MM.1S (cell line): ENCODE results near the gene KCNC4.

Experiments
- DNase-seq: peaks from one replicate; pipeline ENCODE4 v3.0.0-alpha.2; 2015
- H2AFZ ChIP-seq: fragments of 300-600 bp; sonication (generic); 2 replicates; pipeline ENCODE4 v1.6.0; 2016; ENCODE audit warnings: antibody characterized with exemption, low read length
- H3F3A ChIP-seq: fragments of 300-600 bp; sonication (generic); 2 replicates; pipeline ENCODE4 v1.6.1; 2016; ENCODE audit warnings: mild to moderate bottlenecking, antibody characterized with exemption, low read length, moderate library complexity, mixed read lengths; ENCODE audit not compliant: insufficient read depth
- H3K27ac ChIP-seq: fragments of 300-600 bp; sonication (generic); 2 replicates; pipeline ENCODE4 v1.5.1; 2016; ENCODE audit warnings: mild to moderate bottlenecking, low read length
- H3K27me3 ChIP-seq: fragments of 300-600 bp; sonication (generic); replicated peaks from 2 replicates; pipeline ENCODE4 v1.6.0; 2016; ENCODE audit warnings: low read length; ENCODE audit not compliant: insufficient read depth
- H3K36me3 ChIP-seq: fragments of 300-600 bp; sonication (generic); replicated peaks from 2 replicates; pipeline ENCODE4 v1.6.1; 2016; ENCODE audit warnings: mild to moderate bottlenecking, low read length, mixed read lengths; ENCODE audit not compliant: insufficient read depth
- H3K4me1 ChIP-seq: fragments of 300-600 bp; sonication (generic); 2 replicates; pipeline ENCODE4 v1.6.1; 2016; ENCODE audit warnings: low read length, mixed read lengths
- H3K4me2 ChIP-seq: fragments of 300-600 bp; sonication (generic); 2 replicates; pipeline ENCODE4 v1.6.0; 2016; ENCODE audit warnings: low read depth, low read length
- H3K4me3 ChIP-seq: fragments of 300-600 bp; sonication (generic); 2 replicates; pipeline ENCODE4 v1.5.1; 2016; ENCODE audit warnings: low read length, mixed read lengths
- H3K79me2 ChIP-seq: fragments of 300-600 bp; sonication (generic); 2 replicates; pipeline ENCODE4 v1.6.1; 2016; ENCODE audit warnings: mixed run types, low read length, mixed read lengths
- H3K9ac ChIP-seq: fragments of 300-600 bp; sonication (generic); 2 replicates; pipeline ENCODE4 v1.6.1; 2016; ENCODE audit warnings: low read length, mixed read lengths
- H3K9me2 ChIP-seq: fragments of 300-600 bp; sonication (generic); replicated peaks from 2 replicates; pipeline ENCODE4 v1.6.1; 2016; ENCODE audit warnings: mild to moderate bottlenecking, low read length, mixed read lengths; ENCODE audit not compliant: insufficient read depth
- H3K9me3 ChIP-seq: fragments of 300-600 bp; sonication (generic); replicated peaks from 2 replicates; pipeline ENCODE4 v1.6.1; 2016; ENCODE audit warnings: mild to moderate bottlenecking, low read length, mixed read lengths; ENCODE audit not compliant: insufficient read depth
- H4K20me1 ChIP-seq: fragments of 300-600 bp; sonication (generic); 2 replicates; pipeline ENCODE4 v1.6.1; 2016; ENCODE audit warnings: mild to moderate bottlenecking, low read length, moderate library complexity, mixed read lengths; ENCODE audit not compliant: insufficient read depth
- EZH2 ChIP-seq: fragments of 300-600 bp; sonication (generic); optimal IDR thresholded peaks from 2 replicates; pipeline ENCODE3; 2017; ENCODE audit warnings: low read depth, mild to moderate bottlenecking, antibody characterized with exemption, low read length, mixed read lengths
- EZH2phosphoT487 ChIP-seq: fragments of 300-600 bp; sonication (generic); IDR thresholded peaks from 2 replicates; pipeline ENCODE4 v1.6.1; 2018; ENCODE audit warnings: antibody characterized with exemption, low read length
- TF ChIP-seq, protein P1 (sequence below): fragments of 300-600 bp; sonication (generic); IDR thresholded peaks from 2 replicates; pipeline ENCODE4 v1.5.1; 2016; ENCODE audit warnings: antibody characterized with exemption, low read length, mixed read lengths

The KCNC4 gene

DNA sequence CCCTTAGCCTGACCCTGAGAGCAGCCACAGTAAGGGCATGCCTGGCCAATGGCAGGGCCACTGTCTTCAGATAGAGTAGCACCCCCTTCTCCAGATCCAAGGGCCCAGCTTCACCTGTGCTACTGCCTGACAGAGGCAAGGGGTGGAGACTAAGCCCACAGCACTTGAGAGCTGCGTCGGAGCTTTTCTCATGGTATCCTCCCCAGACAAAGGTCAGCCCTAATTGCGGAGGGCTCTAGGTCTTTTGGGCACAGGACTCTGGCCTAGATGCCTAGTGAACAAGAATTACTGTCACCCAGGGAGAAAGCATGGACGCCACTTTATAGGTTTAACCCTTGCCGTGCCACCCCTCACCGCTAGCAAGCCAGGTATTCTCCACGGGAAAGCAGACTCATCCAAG is 15.1 kb downstream of the KCNC4 start:
- Histone ChIP-seq H3F3A (no peaks in the 10 kb centered on the region), H3K27ac (no peak overlapping the region), H3K4me3 (no peak overlapping the region), H2AFZ (no peak overlapping the region), H3K4me1 (no peaks in the 10 kb centered on the region), H4K20me1 (no peaks in the 10 kb centered on the region), H3K27me3 (no peaks in the 10 kb centered on the region), H3K9me3 (no peaks in the 10 kb centered on the region), H3K36me3 (no peaks in the 10 kb centered on the region), H3K9ac (no peak overlapping the region), H3K9me2 (no peaks in the 10 kb centered on the region), H3K79me2 (no peaks in the 10 kb centered on the region), H3K4me2 (no peak overlapping the region)
- TF ChIP-seq EZH2 (no peak), EZH2phosphoT487 (no peak)
- TF ChIP-seq, protein P1, sequence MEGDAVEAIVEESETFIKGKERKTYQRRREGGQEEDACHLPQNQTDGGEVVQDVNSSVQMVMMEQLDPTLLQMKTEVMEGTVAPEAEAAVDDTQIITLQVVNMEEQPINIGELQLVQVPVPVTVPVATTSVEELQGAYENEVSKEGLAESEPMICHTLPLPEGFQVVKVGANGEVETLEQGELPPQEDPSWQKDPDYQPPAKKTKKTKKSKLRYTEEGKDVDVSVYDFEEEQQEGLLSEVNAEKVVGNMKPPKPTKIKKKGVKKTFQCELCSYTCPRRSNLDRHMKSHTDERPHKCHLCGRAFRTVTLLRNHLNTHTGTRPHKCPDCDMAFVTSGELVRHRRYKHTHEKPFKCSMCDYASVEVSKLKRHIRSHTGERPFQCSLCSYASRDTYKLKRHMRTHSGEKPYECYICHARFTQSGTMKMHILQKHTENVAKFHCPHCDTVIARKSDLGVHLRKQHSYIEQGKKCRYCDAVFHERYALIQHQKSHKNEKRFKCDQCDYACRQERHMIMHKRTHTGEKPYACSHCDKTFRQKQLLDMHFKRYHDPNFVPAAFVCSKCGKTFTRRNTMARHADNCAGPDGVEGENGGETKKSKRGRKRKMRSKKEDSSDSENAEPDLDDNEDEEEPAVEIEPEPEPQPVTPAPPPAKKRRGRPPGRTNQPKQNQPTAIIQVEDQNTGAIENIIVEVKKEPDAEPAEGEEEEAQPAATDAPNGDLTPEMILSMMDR = no peak
- DNase-seq = no peak

DNA sequence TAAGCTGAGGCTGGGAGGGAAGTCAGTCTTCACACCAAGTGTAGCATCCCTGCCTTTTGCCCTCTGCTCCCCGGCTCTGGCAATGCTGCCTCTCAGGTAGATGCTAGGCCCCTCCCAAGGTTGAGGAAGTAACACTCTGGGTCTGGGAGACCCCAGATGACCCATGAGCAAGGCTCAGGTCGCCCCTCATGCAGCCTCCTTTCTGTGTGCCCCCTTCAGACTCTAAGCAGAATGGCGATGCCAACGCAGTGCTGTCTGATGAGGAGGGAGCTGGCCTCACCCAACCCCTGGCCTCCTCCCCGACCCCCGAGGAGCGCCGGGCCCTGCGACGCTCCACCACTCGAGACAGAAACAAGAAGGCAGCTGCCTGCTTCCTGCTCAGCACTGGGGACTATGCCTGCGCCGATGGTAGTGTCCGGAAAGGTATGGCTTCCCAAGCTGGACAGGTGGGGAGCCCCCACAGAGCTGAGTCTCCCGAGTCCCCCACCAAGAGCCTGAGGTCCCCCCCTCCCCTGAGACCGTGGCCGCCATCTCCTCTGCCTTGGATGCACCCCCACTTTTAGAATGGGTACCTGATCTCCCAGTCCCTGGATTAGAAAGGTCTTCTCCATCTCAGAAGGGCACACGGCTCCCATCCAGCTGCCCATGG is 15.8 kb downstream of the KCNC4 start:
- no peaks in the 10 kb centered on the region for H3K4me1 ChIP-seq
- H3K9me3 ChIP-seq = no peaks in the 10 kb centered on the region
- no peak overlapping the region for H3K4me3 ChIP-seq
- no peaks in the 10 kb centered on the region for H3K27me3 ChIP-seq
- TF ChIP-seq, protein P1 = no peak
- TF ChIP-seq EZH2phosphoT487 = no peak
- TF ChIP-seq EZH2 = no peak
- no peak overlapping the region for H3K4me2 ChIP-seq
- H4K20me1 ChIP-seq = no peaks in the 10 kb centered on the region
- H3F3A ChIP-seq = no peaks in the 10 kb centered on the region
- no peaks in the 10 kb centered on the region for H3K9me2 ChIP-seq
- DNase-seq = no peak
- no peak overlapping the region for H3K27ac ChIP-seq
- H3K9ac ChIP-seq = no peak overlapping the region
- no peaks in the 10 kb centered on the region for H3K79me2 ChIP-seq
- no peaks in the 10 kb centered on the region for H3K36me3 ChIP-seq
- H2AFZ ChIP-seq = no peak overlapping the region

DNA sequence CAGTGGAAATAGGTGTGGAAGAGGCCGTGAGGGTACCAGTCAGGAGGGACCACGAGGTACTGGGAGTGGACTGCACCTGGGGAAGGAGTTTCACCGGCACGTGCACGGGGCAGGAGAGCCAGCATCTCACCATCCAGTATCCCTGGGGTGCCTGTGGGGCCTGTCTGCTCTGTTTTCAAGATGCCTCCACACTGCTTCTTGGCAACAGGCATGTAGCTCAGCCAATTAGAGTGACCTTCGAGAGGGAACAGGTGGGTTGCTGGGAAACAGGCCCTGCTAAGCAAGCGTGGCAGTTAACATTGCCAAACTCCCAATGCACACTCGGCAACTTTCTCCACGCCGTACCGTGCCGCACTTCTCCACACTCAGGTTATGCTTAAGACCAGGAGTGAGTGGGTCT is 17.7 kb downstream of the KCNC4 start:
- H3K4me3 ChIP-seq = no peak overlapping the region
- TF ChIP-seq EZH2phosphoT487 = no peak
- H3F3A ChIP-seq = no peaks in the 10 kb centered on the region
- H4K20me1 ChIP-seq = no peaks in the 10 kb centered on the region
- no peaks in the 10 kb centered on the region for H3K79me2 ChIP-seq
- no peak for DNase-seq
- no peaks in the 10 kb centered on the region for H3K9me2 ChIP-seq
- H3K36me3 ChIP-seq = no peaks in the 10 kb centered on the region
- H3K27me3 ChIP-seq = no peaks in the 10 kb centered on the region
- H3K4me1 ChIP-seq = no peaks in the 10 kb centered on the region
- H3K9me3 ChIP-seq = no peaks in the 10 kb centered on the region
- no peak overlapping the region for H2AFZ ChIP-seq
- H3K9ac ChIP-seq = no peak overlapping the region
- no peak overlapping the region for H3K4me2 ChIP-seq
- H3K27ac ChIP-seq = no peak overlapping the region

DNA sequence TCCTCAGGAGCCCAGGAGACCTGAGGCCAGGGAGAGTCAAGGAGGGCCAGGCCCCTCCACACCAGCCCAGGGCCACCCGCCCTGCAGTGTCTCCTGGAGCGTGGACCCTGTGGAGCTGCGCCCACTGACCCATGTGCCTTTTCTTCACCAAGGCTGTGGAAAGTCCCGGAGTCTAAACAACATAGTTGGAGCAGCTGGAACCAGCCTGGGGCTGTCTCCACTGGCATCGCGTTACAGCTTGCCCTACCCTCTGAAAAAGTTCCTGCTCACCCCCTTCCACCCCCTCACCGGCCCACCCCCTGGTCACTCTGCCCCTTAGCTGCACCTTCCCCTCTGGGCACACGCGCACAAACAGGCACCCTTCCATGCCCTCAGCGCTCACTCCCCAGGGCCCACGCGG is 18.3 kb downstream of the KCNC4 start:
- Histone ChIP-seq H3K9me3 (no peaks in the 10 kb centered on the region), H3K4me2 (no peak overlapping the region), H3K4me3 (no peak overlapping the region), H3K27me3 (no peaks in the 10 kb centered on the region), H3K9ac (no peak overlapping the region), H3K79me2 (no peaks in the 10 kb centered on the region), H3K36me3 (no peaks in the 10 kb centered on the region), H3K4me1 (no peaks in the 10 kb centered on the region), H3K9me2 (no peaks in the 10 kb centered on the region), H3K27ac (no peak overlapping the region), H3F3A (no peaks in the 10 kb centered on the region), H2AFZ (no peak overlapping the region), H4K20me1 (no peaks in the 10 kb centered on the region)
- no peak for DNase-seq
- TF ChIP-seq EZH2phosphoT487 = no peak
- no peak for TF ChIP-seq EZH2
